ENCODE measurements around the gene ZNF544. TPM values are rescaled to one million over a fixed set of nuclear protein-coding genes. Genes with fewer than 3 reads are reported as not detected.

ZNF544 gene
- polyA plus RNA-seq, 1 donor from 2014 or later, result 22.7 TPM

DNA sequence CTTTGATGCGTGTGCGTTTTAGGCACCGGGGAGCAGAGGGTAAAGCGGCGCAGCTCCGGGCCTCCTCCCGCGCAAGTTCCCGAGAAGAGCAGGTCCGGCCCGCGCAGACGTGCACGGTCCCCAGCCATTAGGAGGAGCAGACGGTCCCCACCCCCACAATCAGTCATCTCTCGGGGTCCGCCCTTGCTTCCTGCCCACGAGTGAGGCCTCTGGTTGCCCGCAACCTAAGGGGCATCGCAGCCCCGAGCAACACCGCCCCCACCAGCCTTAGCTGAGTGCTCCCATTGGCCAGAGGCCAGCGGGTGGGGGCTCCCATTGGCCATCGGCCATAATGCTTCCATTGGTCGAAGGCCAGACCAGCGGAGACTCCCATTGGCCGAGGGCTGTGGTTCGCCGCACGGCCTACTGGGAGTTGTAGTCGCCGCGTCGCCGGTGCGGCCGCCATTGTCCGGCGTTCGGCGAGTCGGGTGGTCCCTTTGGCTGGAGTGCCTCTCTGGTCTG is 49.9 kb downstream of the ZNF544 start, which contains the start of gene ZNF8:
Gene ZNF8, plus strand, starts transcription at position 415 of the 501 bp plus-strand sequence. CDS start 127 bp downstream, outside the sequence.
- Histone ChIP-seq H3K27me3 (ENCODE audit: insufficient read depth, low read depth, low read length) (no peaks in the 10 kb centered on the region), H3K4me2 (ENCODE audit: low read length) (peak within 1 kb of the TSS; percentile 85), H3F3A (ENCODE audit: insufficient read depth, low read length, poor library complexity, severe bottlenecking) (no peaks in the 10 kb centered on the region), H2AFZ (ENCODE audit: low read depth, low read length) (peak within 1 kb of the TSS; percentile 94), H3K36me3 (ENCODE audit: insufficient read depth, low read length) (peaks cover 14% of the 10 kb centered on the region), H3K27ac (ENCODE audit: low read length) (peak within 1 kb of the TSS; percentile 91), H3K9me3 (ENCODE audit: low read length) (peaks cover 13% of the 10 kb centered on the region), H3K9me2 (ENCODE audit: insufficient read depth, low read length) (no peaks in the 10 kb centered on the region), H4K20me1 (ENCODE audit: insufficient read depth) (no peaks in the 10 kb centered on the region), H3K79me2 (replicated peaks; ENCODE audit: insufficient read depth, low read length) (peaks cover 55% of the 10 kb centered on the region), H3K9ac (ENCODE audit: low read length) (peak within 1 kb of the TSS; percentile 97), H3K4me3 (ENCODE audit: low read length) (peak within 1 kb of the TSS; percentile 100)
- TF ChIP-seq TAF1 (IDR thresholded peaks at IDR 0.05; ENCODE audit: low read depth) (peak; percentile 89), EZH2 (IDR thresholded peaks at IDR 0.05; ENCODE audit: borderline replicate concordance, insufficient read depth, low read length, poor library complexity, severe bottlenecking) (no peak), EP300 (conservative IDR thresholded peaks at IDR 0.05; ENCODE audit: poor library complexity, severe bottlenecking) (no peak), POLR2AphosphoS5 (IDR thresholded peaks at IDR 0.05) (peak; percentile 96), MXI1 (conservative IDR thresholded peaks at IDR 0.05; ENCODE audit: poor library complexity, severe bottlenecking) (peak; percentile 67)

DNA sequence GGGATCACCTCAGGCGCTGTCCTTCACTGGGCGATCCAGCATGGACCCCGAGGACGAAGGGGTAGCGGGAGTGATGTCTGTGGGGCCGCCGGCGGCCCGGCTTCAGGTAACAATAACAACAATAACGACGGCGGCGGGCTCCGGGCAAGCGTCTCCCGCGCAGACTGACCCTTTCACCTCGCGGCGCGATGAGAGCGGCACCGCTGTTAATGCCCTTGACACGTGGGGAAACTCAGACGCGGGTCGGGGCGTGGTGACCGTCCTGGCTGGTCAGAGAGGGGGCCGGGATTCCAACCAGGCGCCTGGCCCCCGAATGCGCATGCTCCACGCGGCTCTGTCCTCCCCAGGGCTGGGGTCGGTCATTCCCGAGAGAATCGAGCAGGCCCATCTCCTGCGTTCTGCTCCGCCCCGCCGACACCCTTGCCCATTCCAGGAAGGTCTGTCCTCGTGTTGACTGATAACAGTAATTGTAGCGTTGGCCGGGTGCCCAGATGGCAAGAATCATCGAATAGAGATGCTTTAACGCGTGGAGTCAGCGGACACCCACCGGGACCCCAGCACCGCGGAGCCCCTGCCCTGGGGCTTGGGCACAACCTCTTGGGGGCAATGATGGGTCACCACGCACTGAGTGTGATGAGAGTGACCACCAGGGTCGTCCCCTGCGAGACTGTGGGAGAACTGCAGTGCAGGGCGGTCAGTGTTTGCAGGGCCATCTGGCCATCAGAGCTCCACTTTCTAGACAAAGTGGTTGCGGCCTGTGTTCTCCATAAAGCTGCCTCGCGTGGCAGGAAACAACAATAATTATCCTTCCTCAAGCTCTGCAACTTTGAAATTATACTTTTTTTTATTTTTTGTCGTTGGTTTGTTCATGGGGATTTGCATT is 50.6 kb downstream of the ZNF544 start:
- TF ChIP-seq, protein P1, sequence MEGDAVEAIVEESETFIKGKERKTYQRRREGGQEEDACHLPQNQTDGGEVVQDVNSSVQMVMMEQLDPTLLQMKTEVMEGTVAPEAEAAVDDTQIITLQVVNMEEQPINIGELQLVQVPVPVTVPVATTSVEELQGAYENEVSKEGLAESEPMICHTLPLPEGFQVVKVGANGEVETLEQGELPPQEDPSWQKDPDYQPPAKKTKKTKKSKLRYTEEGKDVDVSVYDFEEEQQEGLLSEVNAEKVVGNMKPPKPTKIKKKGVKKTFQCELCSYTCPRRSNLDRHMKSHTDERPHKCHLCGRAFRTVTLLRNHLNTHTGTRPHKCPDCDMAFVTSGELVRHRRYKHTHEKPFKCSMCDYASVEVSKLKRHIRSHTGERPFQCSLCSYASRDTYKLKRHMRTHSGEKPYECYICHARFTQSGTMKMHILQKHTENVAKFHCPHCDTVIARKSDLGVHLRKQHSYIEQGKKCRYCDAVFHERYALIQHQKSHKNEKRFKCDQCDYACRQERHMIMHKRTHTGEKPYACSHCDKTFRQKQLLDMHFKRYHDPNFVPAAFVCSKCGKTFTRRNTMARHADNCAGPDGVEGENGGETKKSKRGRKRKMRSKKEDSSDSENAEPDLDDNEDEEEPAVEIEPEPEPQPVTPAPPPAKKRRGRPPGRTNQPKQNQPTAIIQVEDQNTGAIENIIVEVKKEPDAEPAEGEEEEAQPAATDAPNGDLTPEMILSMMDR (IDR thresholded peaks at IDR 0.05; ENCODE audit: poor library complexity, severe bottlenecking), result no peak
- no peak for TF ChIP-seq SMC3 (conservative IDR thresholded peaks at IDR 0.05; ENCODE audit: poor library complexity)
- TF ChIP-seq, protein P2, sequence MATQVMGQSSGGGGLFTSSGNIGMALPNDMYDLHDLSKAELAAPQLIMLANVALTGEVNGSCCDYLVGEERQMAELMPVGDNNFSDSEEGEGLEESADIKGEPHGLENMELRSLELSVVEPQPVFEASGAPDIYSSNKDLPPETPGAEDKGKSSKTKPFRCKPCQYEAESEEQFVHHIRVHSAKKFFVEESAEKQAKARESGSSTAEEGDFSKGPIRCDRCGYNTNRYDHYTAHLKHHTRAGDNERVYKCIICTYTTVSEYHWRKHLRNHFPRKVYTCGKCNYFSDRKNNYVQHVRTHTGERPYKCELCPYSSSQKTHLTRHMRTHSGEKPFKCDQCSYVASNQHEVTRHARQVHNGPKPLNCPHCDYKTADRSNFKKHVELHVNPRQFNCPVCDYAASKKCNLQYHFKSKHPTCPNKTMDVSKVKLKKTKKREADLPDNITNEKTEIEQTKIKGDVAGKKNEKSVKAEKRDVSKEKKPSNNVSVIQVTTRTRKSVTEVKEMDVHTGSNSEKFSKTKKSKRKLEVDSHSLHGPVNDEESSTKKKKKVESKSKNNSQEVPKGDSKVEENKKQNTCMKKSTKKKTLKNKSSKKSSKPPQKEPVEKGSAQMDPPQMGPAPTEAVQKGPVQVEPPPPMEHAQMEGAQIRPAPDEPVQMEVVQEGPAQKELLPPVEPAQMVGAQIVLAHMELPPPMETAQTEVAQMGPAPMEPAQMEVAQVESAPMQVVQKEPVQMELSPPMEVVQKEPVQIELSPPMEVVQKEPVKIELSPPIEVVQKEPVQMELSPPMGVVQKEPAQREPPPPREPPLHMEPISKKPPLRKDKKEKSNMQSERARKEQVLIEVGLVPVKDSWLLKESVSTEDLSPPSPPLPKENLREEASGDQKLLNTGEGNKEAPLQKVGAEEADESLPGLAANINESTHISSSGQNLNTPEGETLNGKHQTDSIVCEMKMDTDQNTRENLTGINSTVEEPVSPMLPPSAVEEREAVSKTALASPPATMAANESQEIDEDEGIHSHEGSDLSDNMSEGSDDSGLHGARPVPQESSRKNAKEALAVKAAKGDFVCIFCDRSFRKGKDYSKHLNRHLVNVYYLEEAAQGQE (IDR thresholded peaks at IDR 0.05; ENCODE audit: borderline replicate concordance), result peak; percentile 85
- TF ChIP-seq TAF1 (IDR thresholded peaks at IDR 0.05; ENCODE audit: low read depth), result no peak
- TF ChIP-seq EZH2 (IDR thresholded peaks at IDR 0.05; ENCODE audit: borderline replicate concordance, insufficient read depth, low read length, poor library complexity, severe bottlenecking), result no peak
- TF ChIP-seq MXI1 (conservative IDR thresholded peaks at IDR 0.05; ENCODE audit: poor library complexity, severe bottlenecking), result peak; percentile 65
- no peak for TF ChIP-seq EP300 (conservative IDR thresholded peaks at IDR 0.05; ENCODE audit: poor library complexity, severe bottlenecking)
- TF ChIP-seq POLR2AphosphoS5 (IDR thresholded peaks at IDR 0.05), result no peak
- TF ChIP-seq RAD21 (conservative IDR thresholded peaks at IDR 0.05), result no peak
- Histone ChIP-seq H3K9me3 (ENCODE audit: low read length) (peaks cover 13% of the 10 kb centered on the region), H3K4me2 (ENCODE audit: low read length) (peak overlapping the region; percentile 85), H4K20me1 (ENCODE audit: insufficient read depth) (no peaks in the 10 kb centered on the region), H3K27me3 (ENCODE audit: insufficient read depth, low read depth, low read length) (no peaks in the 10 kb centered on the region), H3K79me2 (replicated peaks; ENCODE audit: insufficient read depth, low read length) (peaks cover 62% of the 10 kb centered on the region), H2AFZ (ENCODE audit: low read depth, low read length) (peak overlapping the region; percentile 94), H3K4me3 (ENCODE audit: low read length) (peak overlapping the region; percentile 100), H3K27ac (ENCODE audit: low read length) (peak overlapping the region; percentile 91), H3K9me2 (ENCODE audit: insufficient read depth, low read length) (no peaks in the 10 kb centered on the region), H3K9ac (ENCODE audit: low read length) (peak overlapping the region; percentile 97), H3K36me3 (ENCODE audit: insufficient read depth, low read length) (peaks cover 11% of the 10 kb centered on the region), H3F3A (ENCODE audit: insufficient read depth, low read length, poor library complexity, severe bottlenecking) (no peaks in the 10 kb centered on the region)

All from neural cell (in vitro differentiated cells).